Measurements from ENCODE around the gene FBXO11. TPM values are rescaled to one million over a fixed set of nuclear protein-coding genes. Genes with fewer than 3 reads are reported as not detected.

Gene FBXO11
- total and polyA plus RNA-seq, 2 donors (not counting 1 experiment from before 2014, with no cell fraction given), result 37.7 to 81.6 TPM

DNA sequence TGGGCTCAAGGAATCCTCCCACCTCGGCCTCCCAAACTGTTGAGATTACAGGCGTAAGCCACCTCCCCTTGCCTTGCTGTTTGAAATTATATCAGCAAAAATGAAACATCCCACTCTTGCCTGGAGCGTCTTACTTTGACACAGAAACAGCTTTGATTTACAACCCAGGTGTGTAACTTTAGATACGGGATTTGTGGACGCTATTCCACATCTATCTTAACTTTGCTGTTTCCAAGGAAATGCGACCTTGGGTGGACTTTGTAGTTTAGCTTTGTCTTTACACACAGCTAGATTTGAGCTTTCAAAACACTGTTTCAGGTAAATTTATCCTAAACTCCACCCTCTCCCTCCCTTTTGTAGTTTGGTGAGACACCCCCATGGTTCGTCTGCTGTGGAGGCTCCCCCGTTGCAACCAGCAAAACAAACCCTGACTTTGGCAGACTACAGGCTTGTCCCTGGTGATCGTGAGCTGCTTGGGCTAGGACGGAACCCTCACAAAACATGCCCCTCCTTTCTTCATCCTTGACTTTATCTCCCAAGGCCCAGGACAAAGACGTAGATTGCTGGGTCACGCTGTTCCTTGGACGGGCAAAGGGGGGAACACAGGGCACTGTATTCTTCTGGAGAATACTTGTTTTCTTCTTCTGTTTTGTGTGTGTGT lies 128.9 kb downstream of the FBXO11 start:
- TF ChIP-seq, protein P1, sequence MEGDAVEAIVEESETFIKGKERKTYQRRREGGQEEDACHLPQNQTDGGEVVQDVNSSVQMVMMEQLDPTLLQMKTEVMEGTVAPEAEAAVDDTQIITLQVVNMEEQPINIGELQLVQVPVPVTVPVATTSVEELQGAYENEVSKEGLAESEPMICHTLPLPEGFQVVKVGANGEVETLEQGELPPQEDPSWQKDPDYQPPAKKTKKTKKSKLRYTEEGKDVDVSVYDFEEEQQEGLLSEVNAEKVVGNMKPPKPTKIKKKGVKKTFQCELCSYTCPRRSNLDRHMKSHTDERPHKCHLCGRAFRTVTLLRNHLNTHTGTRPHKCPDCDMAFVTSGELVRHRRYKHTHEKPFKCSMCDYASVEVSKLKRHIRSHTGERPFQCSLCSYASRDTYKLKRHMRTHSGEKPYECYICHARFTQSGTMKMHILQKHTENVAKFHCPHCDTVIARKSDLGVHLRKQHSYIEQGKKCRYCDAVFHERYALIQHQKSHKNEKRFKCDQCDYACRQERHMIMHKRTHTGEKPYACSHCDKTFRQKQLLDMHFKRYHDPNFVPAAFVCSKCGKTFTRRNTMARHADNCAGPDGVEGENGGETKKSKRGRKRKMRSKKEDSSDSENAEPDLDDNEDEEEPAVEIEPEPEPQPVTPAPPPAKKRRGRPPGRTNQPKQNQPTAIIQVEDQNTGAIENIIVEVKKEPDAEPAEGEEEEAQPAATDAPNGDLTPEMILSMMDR (conservative IDR thresholded peaks at IDR 0.05 in 1 of 2, IDR thresholded peaks at IDR 0.05 in 1 of 2; ENCODE audit: low read depth in 1 of 2, low read length in 2 of 2), result no peak
- no peak for TF ChIP-seq EZH2 (IDR thresholded peaks at IDR 0.05; ENCODE audit: low read length, missing control alignments)
- H3K27me3 ChIP-seq (ENCODE audit: control insufficient read depth, insufficient read depth, low read length), result no peaks in the 10 kb centered on the region

DNA sequence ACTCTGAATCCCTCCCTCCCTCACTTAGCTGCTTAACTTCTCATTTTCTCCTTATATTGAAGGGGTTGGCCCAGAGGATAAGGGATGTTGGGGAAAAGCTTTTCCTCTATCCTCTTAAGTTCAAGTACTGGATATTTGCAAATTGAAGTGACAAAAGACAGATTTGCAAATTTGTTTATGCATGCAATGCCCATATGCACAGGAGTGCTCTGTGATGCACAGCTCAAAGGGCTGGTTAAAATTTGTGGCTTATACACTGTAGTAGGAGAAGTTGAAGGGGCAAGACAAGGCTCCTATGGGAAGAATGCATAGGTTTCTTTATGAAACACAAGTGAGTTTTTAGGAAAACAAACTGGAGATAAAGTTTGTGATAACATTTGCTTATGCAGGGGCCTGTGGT lies 131.7 kb downstream of the FBXO11 start:
- Histone ChIP-seq H3K9me3 (ENCODE audit: control insufficient read depth, insufficient read depth, low read depth, low read length) (no peaks in the 10 kb centered on the region), H3K36me3 (ENCODE audit: control insufficient read depth, insufficient read depth, low read length) (no peaks in the 10 kb centered on the region), H2AFZ (ENCODE audit: low read length) (no peak overlapping the region), H3K79me2 (ENCODE audit: control insufficient read depth, insufficient read depth, low read length) (no peaks in the 10 kb centered on the region), H3K27me3 (ENCODE audit: control insufficient read depth, insufficient read depth, low read length) (no peaks in the 10 kb centered on the region), H3K27ac (ENCODE audit: insufficient read depth, low read length) (no peak overlapping the region), H3K4me2 (ENCODE audit: extremely low read depth, insufficient read depth, low read length) (no peak overlapping the region), H3K4me3 (replicated peaks in 1 of 4; ENCODE audit: control extremely low read depth in 1 of 4, insufficient read depth in 1 of 4, low read depth in 3 of 4, low read length in 4 of 4) (no peak overlapping the region), H3K9ac (ENCODE audit: insufficient read depth, low read length) (no peak overlapping the region), H3K4me1 (ENCODE audit: control insufficient read depth, extremely low read depth, insufficient read depth, low read length) (no peaks in the 10 kb centered on the region), H4K20me1 (ENCODE audit: control insufficient read depth, extremely low read depth, insufficient read depth, low read length) (no peaks in the 10 kb centered on the region)
- DNase-seq (ENCODE audit: low read depth in 2 of 2), result no peak
- TF ChIP-seq, protein P1 (conservative IDR thresholded peaks at IDR 0.05 in 1 of 2, IDR thresholded peaks at IDR 0.05 in 1 of 2; ENCODE audit: low read depth in 1 of 2, low read length in 2 of 2), result no peak
- TF ChIP-seq EZH2 (IDR thresholded peaks at IDR 0.05; ENCODE audit: low read length, missing control alignments), result no peak

More for the DNA sequence above, 128.9 kb downstream of the FBXO11 start:
- no peaks in the 10 kb centered on the region for H3K79me2 ChIP-seq (ENCODE audit: control insufficient read depth, insufficient read depth, low read length)
- no peak overlapping the region for H3K4me2 ChIP-seq (ENCODE audit: extremely low read depth, insufficient read depth, low read length)
- H2AFZ ChIP-seq (ENCODE audit: low read length), result no peak overlapping the region
- no peaks in the 10 kb centered on the region for H3K9me3 ChIP-seq (ENCODE audit: control insufficient read depth, insufficient read depth, low read depth, low read length)
- no peaks in the 10 kb centered on the region for H4K20me1 ChIP-seq (ENCODE audit: control insufficient read depth, extremely low read depth, insufficient read depth, low read length)
- no peak overlapping the region for H3K4me3 ChIP-seq (replicated peaks in 1 of 4; ENCODE audit: control extremely low read depth in 1 of 4, insufficient read depth in 1 of 4, low read depth in 3 of 4, low read length in 4 of 4)
- H3K9ac ChIP-seq (ENCODE audit: insufficient read depth, low read length), result no peak overlapping the region
- no peaks in the 10 kb centered on the region for H3K4me1 ChIP-seq (ENCODE audit: control insufficient read depth, extremely low read depth, insufficient read depth, low read length)
- no peaks in the 10 kb centered on the region for H3K36me3 ChIP-seq (ENCODE audit: control insufficient read depth, insufficient read depth, low read length)
- DNase-seq (ENCODE audit: low read depth in 2 of 2), result no peak
- H3K27ac ChIP-seq (ENCODE audit: insufficient read depth, low read length), result no peak overlapping the region

DNA sequence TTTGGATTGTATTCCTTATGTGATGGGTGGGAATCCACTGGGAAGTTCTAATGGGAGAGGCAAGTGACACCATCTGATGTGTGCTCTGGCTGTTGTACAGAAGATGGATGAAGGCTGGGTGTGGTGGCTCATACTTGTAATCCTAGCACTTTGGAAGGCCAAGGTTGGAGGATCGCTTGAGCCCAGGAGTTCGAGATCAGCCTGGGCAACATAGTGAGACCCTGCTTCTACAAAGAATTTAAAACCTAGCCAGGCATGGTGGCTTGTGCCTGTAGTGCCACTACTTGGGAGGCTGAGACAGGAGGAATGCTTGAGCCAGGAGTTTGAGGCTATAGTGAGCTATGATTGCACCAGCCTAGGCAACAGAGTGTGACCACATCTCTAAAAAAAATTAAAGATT lies 134.0 kb downstream of the FBXO11 start:
- Histone ChIP-seq H3K79me2 (ENCODE audit: control insufficient read depth, insufficient read depth, low read length) (no peaks in the 10 kb centered on the region), H3K4me2 (ENCODE audit: extremely low read depth, insufficient read depth, low read length) (no peak overlapping the region), H3K9me3 (ENCODE audit: control insufficient read depth, insufficient read depth, low read depth, low read length) (no peaks in the 10 kb centered on the region), H3K27ac (ENCODE audit: insufficient read depth, low read length) (no peak overlapping the region), H3K9ac (ENCODE audit: insufficient read depth, low read length) (no peak overlapping the region), H4K20me1 (ENCODE audit: control insufficient read depth, extremely low read depth, insufficient read depth, low read length) (no peaks in the 10 kb centered on the region), H3K27me3 (ENCODE audit: control insufficient read depth, insufficient read depth, low read length) (no peaks in the 10 kb centered on the region), H3K4me3 (replicated peaks in 1 of 4; ENCODE audit: control extremely low read depth in 1 of 4, insufficient read depth in 1 of 4, low read depth in 3 of 4, low read length in 4 of 4) (no peak overlapping the region), H3K4me1 (ENCODE audit: control insufficient read depth, extremely low read depth, insufficient read depth, low read length) (no peaks in the 10 kb centered on the region), H3K36me3 (ENCODE audit: control insufficient read depth, insufficient read depth, low read length) (no peaks in the 10 kb centered on the region), H2AFZ (ENCODE audit: low read length) (no peak overlapping the region)
- TF ChIP-seq, protein P1 (conservative IDR thresholded peaks at IDR 0.05 in 1 of 2, IDR thresholded peaks at IDR 0.05 in 1 of 2; ENCODE audit: low read depth in 1 of 2, low read length in 2 of 2), result no peak
- TF ChIP-seq EZH2 (IDR thresholded peaks at IDR 0.05; ENCODE audit: low read length, missing control alignments), result no peak
- DNase-seq (ENCODE audit: low read depth in 2 of 2), result no peak

All from fibroblast of lung (primary cell).